ENCODE data around the gene APCDD1L. TPM values are rescaled to one million over a fixed set of nuclear protein-coding genes. Genes with fewer than 3 reads are reported as not detected.
"Not testable (repeated sequence)": the region's sequence is repeated elsewhere in the genome, so short reads cannot be mapped to it uniquely, and the experiment has no call there.

The APCDD1L gene
- total and polyA plus RNA-seq, 4 donors = 0.04 TPM; not detected in 3

DNA sequence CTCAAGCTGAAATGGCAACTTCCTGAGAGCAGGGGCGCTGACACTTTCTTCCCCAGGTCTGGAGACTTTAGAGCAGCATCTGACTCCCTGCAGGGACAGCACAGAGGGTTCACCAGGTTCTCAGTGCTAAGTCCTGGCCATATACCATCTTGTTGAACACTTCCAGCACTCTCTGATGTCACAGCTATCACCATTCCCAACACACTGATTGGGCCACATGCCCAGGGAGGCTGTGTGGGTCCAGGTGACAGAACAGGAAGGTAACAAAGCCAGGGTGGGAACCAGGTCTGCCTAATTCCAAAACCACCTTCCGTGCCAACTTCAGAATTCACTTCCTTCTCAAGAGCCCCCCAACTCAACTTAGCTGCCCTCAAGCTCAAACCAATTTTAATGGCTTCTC is 4.3 kb downstream of the APCDD1L start:
- 77% methylated on average over 2 of the region's 2 CpGs for WGBS
- Histone ChIP-seq H3K27me3 (ENCODE audit: control insufficient read depth in 4 of 4, insufficient read depth in 4 of 4, low read length in 3 of 4) (peaks cover 3 to 15% (median 9%) of the 10 kb centered on the region in 4 donors), H3K4me3 (ENCODE audit: low read depth in 1 of 3, low read length in 3 of 3) (no peak overlapping the region), H3K27ac (ENCODE audit: low read depth in 1 of 2, low read length in 2 of 2) (no peak overlapping the region), H3K9ac (ENCODE audit: low read depth in 1 of 2, low read length in 2 of 2) (no peak overlapping the region), H3K9me3 (ENCODE audit: control insufficient read depth in 4 of 4, low read length in 3 of 4) (no peaks in the 10 kb centered on the region), H3K36me3 (ENCODE audit: control insufficient read depth in 4 of 4, insufficient read depth in 3 of 4, low read depth in 1 of 4, low read length in 3 of 4) (no peaks in the 10 kb centered on the region), H3K4me1 (ENCODE audit: control insufficient read depth in 4 of 4, insufficient read depth in 4 of 4, low read length in 3 of 4) (no peaks in the 10 kb centered on the region)
- DNase-seq (ENCODE audit: low spot score) = no peak
- TF ChIP-seq SP1 (IDR thresholded peaks at IDR 0.05) (no peak), HNF4A (conservative IDR thresholded peaks at IDR 0.05) (no peak), RAD21 (IDR thresholded peaks at IDR 0.05) (no peak), JUND (IDR thresholded peaks at IDR 0.05) (no peak)
- TF ChIP-seq, protein P1, sequence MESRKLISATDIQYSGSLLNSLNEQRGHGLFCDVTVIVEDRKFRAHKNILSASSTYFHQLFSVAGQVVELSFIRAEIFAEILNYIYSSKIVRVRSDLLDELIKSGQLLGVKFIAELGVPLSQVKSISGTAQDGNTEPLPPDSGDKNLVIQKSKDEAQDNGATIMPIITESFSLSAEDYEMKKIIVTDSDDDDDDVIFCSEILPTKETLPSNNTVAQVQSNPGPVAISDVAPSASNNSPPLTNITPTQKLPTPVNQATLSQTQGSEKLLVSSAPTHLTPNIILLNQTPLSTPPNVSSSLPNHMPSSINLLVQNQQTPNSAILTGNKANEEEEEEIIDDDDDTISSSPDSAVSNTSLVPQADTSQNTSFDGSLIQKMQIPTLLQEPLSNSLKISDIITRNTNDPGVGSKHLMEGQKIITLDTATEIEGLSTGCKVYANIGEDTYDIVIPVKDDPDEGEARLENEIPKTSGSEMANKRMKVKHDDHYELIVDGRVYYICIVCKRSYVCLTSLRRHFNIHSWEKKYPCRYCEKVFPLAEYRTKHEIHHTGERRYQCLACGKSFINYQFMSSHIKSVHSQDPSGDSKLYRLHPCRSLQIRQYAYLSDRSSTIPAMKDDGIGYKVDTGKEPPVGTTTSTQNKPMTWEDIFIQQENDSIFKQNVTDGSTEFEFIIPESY (IDR thresholded peaks at IDR 0.05) = no peak

DNA sequence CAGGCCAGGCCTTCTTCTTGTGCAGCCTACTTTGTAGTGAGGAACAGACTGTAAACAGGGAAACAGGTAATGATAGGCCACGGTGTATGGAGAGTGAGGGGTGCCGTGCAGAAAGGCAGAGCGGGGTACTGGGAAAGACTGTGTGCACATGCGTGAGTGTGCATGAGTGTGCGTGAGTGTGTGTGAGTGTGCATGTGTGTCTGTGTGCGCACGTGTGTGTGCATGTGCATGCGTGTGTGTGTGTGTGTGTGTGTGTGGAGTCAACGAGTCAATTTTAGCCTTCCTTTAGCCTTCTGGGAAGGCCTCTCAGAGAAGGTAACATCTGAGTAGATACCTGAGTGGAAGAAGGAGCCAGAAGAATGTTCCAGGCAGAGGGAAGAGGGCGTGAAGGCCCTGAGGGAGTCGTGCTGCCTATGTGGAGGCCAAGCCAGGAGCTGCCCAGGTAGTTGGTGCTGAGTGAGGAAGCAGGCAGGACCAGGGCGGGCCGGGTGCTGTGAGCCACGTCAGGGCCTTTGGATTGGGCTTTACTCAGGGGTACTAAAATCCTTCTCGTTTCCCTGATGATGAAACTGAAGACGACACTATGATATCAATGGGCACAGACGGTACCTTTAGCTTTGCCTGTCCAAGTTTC is 6.3 kb downstream of the APCDD1L start:
- WGBS = 90% methylated on average over 17 of the region's 17 CpGs

DNA sequence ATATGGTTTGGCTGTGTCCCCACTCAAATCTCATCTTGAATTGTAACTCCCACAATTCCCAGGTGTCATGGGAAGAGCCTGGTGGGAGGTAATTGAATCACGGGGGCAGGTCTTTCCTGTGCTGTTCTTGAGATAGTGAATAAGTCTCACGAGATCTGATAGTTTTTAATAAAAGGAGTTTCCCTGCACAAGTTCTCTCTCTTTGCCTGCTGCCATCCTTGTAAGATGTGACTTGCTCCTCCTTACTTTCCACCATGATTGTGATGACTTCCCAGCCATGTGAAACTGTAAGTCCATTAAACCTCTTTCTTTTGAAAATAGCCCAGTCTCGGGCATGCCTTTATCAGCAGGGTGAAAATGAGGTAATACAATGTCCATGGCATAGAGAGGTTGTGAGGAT is 8.2 kb downstream of the APCDD1L start:
- not testable (repeated sequence) for H3K4me3 ChIP-seq (ENCODE audit: low read depth in 1 of 3, low read length in 3 of 3); H3K27ac ChIP-seq (ENCODE audit: low read depth in 1 of 2, low read length in 2 of 2); H3K27me3 ChIP-seq (ENCODE audit: control insufficient read depth in 4 of 4, insufficient read depth in 4 of 4, low read length in 3 of 4); H3K9ac ChIP-seq (ENCODE audit: low read depth in 1 of 2, low read length in 2 of 2); DNase-seq (ENCODE audit: low spot score); H3K4me1 ChIP-seq (ENCODE audit: control insufficient read depth in 4 of 4, insufficient read depth in 4 of 4, low read length in 3 of 4); H3K36me3 ChIP-seq (ENCODE audit: control insufficient read depth in 4 of 4, insufficient read depth in 3 of 4, low read depth in 1 of 4, low read length in 3 of 4)
- WGBS = 72% methylated on average over 3 of the region's 3 CpGs
- peaks cover 6 to 19% (median 12%) of the 10 kb centered on the region in 4 donors for H3K9me3 ChIP-seq (ENCODE audit: control insufficient read depth in 4 of 4, low read length in 3 of 4)

More for the DNA sequence above, 6.3 kb downstream of the APCDD1L start:
- Histone ChIP-seq H3K27me3 (ENCODE audit: control insufficient read depth in 4 of 4, insufficient read depth in 4 of 4, low read length in 3 of 4) (peaks cover 0 to 13% (median 2%) of the 10 kb centered on the region in 4 donors), H3K9ac (ENCODE audit: low read depth in 1 of 2, low read length in 2 of 2) (no peak overlapping the region), H3K4me3 (ENCODE audit: low read depth in 1 of 3, low read length in 3 of 3) (no peak overlapping the region), H3K36me3 (ENCODE audit: control insufficient read depth in 4 of 4, insufficient read depth in 3 of 4, low read depth in 1 of 4, low read length in 3 of 4) (no peaks in the 10 kb centered on the region), H3K4me1 (ENCODE audit: control insufficient read depth in 4 of 4, insufficient read depth in 4 of 4, low read length in 3 of 4) (no peaks in the 10 kb centered on the region), H3K9me3 (ENCODE audit: control insufficient read depth in 4 of 4, low read length in 3 of 4) (peaks cover 6 to 15% (median 9%) of the 10 kb centered on the region in 4 donors), H3K27ac (ENCODE audit: low read depth in 1 of 2, low read length in 2 of 2) (no peak overlapping the region)
- DNase-seq (ENCODE audit: low spot score) = no peak
- TF ChIP-seq HNF4G (IDR thresholded peaks at IDR 0.05) = no peak
- no peak for TF ChIP-seq SP1 (IDR thresholded peaks at IDR 0.05)
- no peak for TF ChIP-seq NR2F2 (IDR thresholded peaks at IDR 0.05)
- no peak for TF ChIP-seq FOXA2 (IDR thresholded peaks at IDR 0.05)
- no peak for TF ChIP-seq RAD21 (IDR thresholded peaks at IDR 0.05)
- TF ChIP-seq TAF1 (conservative IDR thresholded peaks at IDR 0.05) = no peak
- TF ChIP-seq, protein P2, sequence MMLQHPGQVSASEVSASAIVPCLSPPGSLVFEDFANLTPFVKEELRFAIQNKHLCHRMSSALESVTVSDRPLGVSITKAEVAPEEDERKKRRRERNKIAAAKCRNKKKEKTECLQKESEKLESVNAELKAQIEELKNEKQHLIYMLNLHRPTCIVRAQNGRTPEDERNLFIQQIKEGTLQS (IDR thresholded peaks at IDR 0.05) = no peak
- TF ChIP-seq, protein P3, sequence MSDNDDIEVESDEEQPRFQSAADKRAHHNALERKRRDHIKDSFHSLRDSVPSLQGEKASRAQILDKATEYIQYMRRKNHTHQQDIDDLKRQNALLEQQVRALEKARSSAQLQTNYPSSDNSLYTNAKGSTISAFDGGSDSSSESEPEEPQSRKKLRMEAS (IDR thresholded peaks at IDR 0.05) = no peak

DNA sequence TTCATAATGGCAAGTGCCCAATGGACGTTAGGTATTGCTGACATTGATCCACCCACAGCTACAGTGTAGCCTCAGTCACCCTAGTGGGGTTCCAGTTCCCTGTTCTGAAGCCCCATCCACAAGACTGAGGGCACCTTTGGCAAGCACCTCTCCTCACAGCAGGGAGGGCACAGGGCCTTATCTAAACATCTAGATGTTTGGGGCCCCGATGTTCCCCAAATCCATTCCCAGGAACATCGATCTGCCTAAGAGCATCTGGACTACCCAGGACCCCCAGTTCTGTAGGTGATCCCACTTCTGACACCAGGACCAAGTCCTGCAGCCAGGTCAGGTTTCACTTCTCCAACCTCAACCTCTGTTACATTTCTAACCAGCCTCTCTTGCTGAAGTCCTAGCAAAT is 10.6 kb downstream of the APCDD1L start:
- peaks cover 6 to 24% (median 17%) of the 10 kb centered on the region in 4 donors for H3K9me3 ChIP-seq (ENCODE audit: control insufficient read depth in 4 of 4, low read length in 3 of 4)
- DNase-seq (ENCODE audit: low spot score) = no peak
- no peak overlapping the region for H3K9ac ChIP-seq (ENCODE audit: low read depth in 1 of 2, low read length in 2 of 2)
- no peak overlapping the region for H3K27ac ChIP-seq (ENCODE audit: low read depth in 1 of 2, low read length in 2 of 2)
- H3K4me3 ChIP-seq (ENCODE audit: low read depth in 1 of 3, low read length in 3 of 3) = peak overlapping the region in 1 of 3 donors; percentile 6
- 66% methylated on average over 3 of the region's 3 CpGs for WGBS
- H3K27me3 ChIP-seq (ENCODE audit: control insufficient read depth in 4 of 4, insufficient read depth in 4 of 4, low read length in 3 of 4) = peaks cover 0 to 2% (median 0%) of the 10 kb centered on the region in 4 donors
- H3K36me3 ChIP-seq (ENCODE audit: control insufficient read depth in 4 of 4, insufficient read depth in 3 of 4, low read depth in 1 of 4, low read length in 3 of 4) = no peaks in the 10 kb centered on the region
- no peaks in the 10 kb centered on the region for H3K4me1 ChIP-seq (ENCODE audit: control insufficient read depth in 4 of 4, insufficient read depth in 4 of 4, low read length in 3 of 4)
- no peak for TF ChIP-seq HNF4G (IDR thresholded peaks at IDR 0.05)
- TF ChIP-seq GABPA (IDR thresholded peaks at IDR 0.05 in 1 of 2, conservative IDR thresholded peaks at IDR 0.05 in 1 of 2) = no peak
- TF ChIP-seq EGR1 (IDR thresholded peaks at IDR 0.05; ENCODE audit: low read depth in 2 of 2) = no peak
- TF ChIP-seq, protein P2 (IDR thresholded peaks at IDR 0.05) = no peak
- TF ChIP-seq SP1 (IDR thresholded peaks at IDR 0.05) = no peak
- TF ChIP-seq RXRA (IDR thresholded peaks at IDR 0.05) = no peak
- TF ChIP-seq, protein P3 (IDR thresholded peaks at IDR 0.05) = no peak
- TF ChIP-seq, protein P4, sequence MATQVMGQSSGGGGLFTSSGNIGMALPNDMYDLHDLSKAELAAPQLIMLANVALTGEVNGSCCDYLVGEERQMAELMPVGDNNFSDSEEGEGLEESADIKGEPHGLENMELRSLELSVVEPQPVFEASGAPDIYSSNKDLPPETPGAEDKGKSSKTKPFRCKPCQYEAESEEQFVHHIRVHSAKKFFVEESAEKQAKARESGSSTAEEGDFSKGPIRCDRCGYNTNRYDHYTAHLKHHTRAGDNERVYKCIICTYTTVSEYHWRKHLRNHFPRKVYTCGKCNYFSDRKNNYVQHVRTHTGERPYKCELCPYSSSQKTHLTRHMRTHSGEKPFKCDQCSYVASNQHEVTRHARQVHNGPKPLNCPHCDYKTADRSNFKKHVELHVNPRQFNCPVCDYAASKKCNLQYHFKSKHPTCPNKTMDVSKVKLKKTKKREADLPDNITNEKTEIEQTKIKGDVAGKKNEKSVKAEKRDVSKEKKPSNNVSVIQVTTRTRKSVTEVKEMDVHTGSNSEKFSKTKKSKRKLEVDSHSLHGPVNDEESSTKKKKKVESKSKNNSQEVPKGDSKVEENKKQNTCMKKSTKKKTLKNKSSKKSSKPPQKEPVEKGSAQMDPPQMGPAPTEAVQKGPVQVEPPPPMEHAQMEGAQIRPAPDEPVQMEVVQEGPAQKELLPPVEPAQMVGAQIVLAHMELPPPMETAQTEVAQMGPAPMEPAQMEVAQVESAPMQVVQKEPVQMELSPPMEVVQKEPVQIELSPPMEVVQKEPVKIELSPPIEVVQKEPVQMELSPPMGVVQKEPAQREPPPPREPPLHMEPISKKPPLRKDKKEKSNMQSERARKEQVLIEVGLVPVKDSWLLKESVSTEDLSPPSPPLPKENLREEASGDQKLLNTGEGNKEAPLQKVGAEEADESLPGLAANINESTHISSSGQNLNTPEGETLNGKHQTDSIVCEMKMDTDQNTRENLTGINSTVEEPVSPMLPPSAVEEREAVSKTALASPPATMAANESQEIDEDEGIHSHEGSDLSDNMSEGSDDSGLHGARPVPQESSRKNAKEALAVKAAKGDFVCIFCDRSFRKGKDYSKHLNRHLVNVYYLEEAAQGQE (IDR thresholded peaks at IDR 0.05) = no peak
- no peak for TF ChIP-seq TAF1 (conservative IDR thresholded peaks at IDR 0.05)
- TF ChIP-seq HNF4A (conservative IDR thresholded peaks at IDR 0.05) = no peak
